Activated T-helper 17 cell treated with anti-CD3 and anti-CD28 coated beads, Interleukin-2, amount 50 U/mL, for 72 hours (primary cell): ENCODE results near the gene SMIM23. TPM values are rescaled to one million over a fixed set of nuclear protein-coding genes. Genes with fewer than 3 reads are reported as not detected.
"Not testable (repeated sequence)": the region's sequence is repeated elsewhere in the genome, so short reads cannot be mapped to it uniquely, and the experiment has no call there.

ENCODE experiments used
- ATAC-seq: fragments of 150-1000 bp; cut with Tn5 transposase; replicated peaks from 2 replicates; pipeline ENCODE4 v1.10.0; 2021; ENCODE audit warnings: mild to moderate bottlenecking, moderate library complexity
- H3K27ac Mint-ChIP-seq: one replicate; pipeline ENCODE4 v1.8.0; 2022; ENCODE audit warnings: mixed read lengths
- H3K27me3 Mint-ChIP-seq: one replicate; pipeline ENCODE4 v1.8.0; 2022; ENCODE audit warnings: mixed read lengths
- H3K36me3 Mint-ChIP-seq: one replicate; pipeline ENCODE4 v1.8.0; 2022; ENCODE audit warnings: low read depth, mild to moderate bottlenecking, mixed read lengths
- H3K4me1 Mint-ChIP-seq: one replicate; pipeline ENCODE4 v1.8.0; 2022; ENCODE audit warnings: mixed read lengths
- H3K4me3 Mint-ChIP-seq: one replicate; pipeline ENCODE4 v1.8.0; 2022; ENCODE audit warnings: mild to moderate bottlenecking, mixed read lengths
- H3K9me3 Mint-ChIP-seq: one replicate; pipeline ENCODE4 v1.8.0; 2022; ENCODE audit warnings: mixed read lengths
- total RNA-seq, 2 donors: library from RNA; stranded (reverse); gene quantifications; one replicate each; pipeline ENCODE4 v1.2.3, GENCODE V29; 2022

The SMIM23 gene
- total RNA-seq, 2 donors from 2014 or later = not detected

- Mint-ChIP-seq H3K9me3 (peaks cover 9% of the 10 kb centered on the region), H3K27ac (no peak overlapping the region), H3K4me3 (no peak overlapping the region), H3K4me1 (peaks cover 5% of the 10 kb centered on the region), H3K36me3 (no peaks in the 10 kb centered on the region), H3K27me3 (peaks cover 23% of the 10 kb centered on the region)
- ATAC-seq = peak; percentile 30
These were observed 25.8 kb upstream of the SMIM23 start for GRCh38 chr5:171759777-171760176.

- no peak overlapping the region for H3K4me3 Mint-ChIP-seq
- H3K36me3 Mint-ChIP-seq = no peaks in the 10 kb centered on the region
- peaks cover 16% of the 10 kb centered on the region for H3K27me3 Mint-ChIP-seq
- H3K27ac Mint-ChIP-seq = no peak overlapping the region
- peaks cover 5% of the 10 kb centered on the region for H3K4me1 Mint-ChIP-seq
- ATAC-seq = no peak
- peaks cover 9% of the 10 kb centered on the region for H3K9me3 Mint-ChIP-seq
These were observed 23.5 kb upstream of the SMIM23 start for GRCh38 chr5:171762021-171762608.

GRCh38 chr5:171762903-171763302, 22.7 kb upstream of the SMIM23 start:
- H3K4me1 Mint-ChIP-seq = peaks cover 4% of the 10 kb centered on the region
- ATAC-seq = no peak
- H3K27ac Mint-ChIP-seq = no peak overlapping the region

DNA sequence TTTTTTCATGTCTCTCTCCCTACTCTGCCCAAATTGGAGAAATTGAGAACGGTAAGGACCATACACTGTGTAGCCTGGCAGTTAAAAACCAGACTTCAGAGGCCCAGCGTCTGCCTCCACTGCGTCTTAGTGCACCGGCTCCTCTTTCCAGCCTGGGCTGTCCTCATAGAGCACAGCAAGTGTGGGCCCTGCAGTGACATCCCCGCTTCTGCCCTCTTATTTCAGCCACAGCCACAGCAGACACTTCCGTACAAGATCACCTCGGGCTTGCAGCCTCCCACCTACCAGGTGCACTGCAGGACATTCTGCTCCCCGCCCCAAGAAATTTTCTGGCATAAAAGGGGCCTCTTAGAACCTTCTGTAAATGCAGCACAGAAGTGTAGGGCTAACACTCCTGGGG, 21.4 kb upstream of the SMIM23 start:
- no peak overlapping the region for H3K4me3 Mint-ChIP-seq
- no peaks in the 10 kb centered on the region for H3K4me1 Mint-ChIP-seq
- H3K36me3 Mint-ChIP-seq = no peaks in the 10 kb centered on the region
- ATAC-seq = no peak
- no peak overlapping the region for H3K27ac Mint-ChIP-seq
- peaks cover 19% of the 10 kb centered on the region for H3K27me3 Mint-ChIP-seq
- H3K9me3 Mint-ChIP-seq = no peaks in the 10 kb centered on the region

More at GRCh38 chr5:171762903-171763302, 22.7 kb upstream of the SMIM23 start:
- Mint-ChIP-seq H3K27me3 (peaks cover 19% of the 10 kb centered on the region), H3K4me3 (no peak overlapping the region), H3K9me3 (peaks cover 9% of the 10 kb centered on the region), H3K36me3 (no peaks in the 10 kb centered on the region)

- Mint-ChIP-seq H3K27me3 (peaks cover 29% of the 10 kb centered on the region), H3K36me3 (no peaks in the 10 kb centered on the region), H3K9me3 (no peaks in the 10 kb centered on the region), H3K4me1 (no peaks in the 10 kb centered on the region), H3K27ac (no peak overlapping the region), H3K4me3 (no peak overlapping the region)
- ATAC-seq = no peak
These were observed 18.7 kb upstream of the SMIM23 start for GRCh38 chr5:171766875-171767274.

DNA sequence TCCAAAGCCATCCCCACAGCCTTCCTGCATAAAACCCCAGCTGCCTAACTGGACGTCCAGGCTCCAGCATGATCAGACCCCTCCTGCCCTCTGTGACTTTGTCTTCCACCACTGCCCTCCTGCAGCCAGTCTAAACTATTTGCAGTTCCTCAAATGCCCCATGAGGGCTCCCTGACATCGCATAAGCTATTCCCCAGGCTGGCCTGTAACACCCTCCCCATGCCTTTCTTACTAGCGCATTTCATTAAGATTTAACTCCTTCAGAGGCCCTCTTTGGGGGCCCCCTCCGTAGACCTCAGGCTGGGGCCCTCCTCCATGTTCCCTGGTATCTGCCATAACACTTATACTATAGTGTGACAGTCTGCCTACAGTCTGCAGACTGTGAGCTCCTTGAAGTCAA, 15.5 kb upstream of the SMIM23 start:
- Mint-ChIP-seq H3K36me3 (no peaks in the 10 kb centered on the region), H3K27me3 (peaks cover 19% of the 10 kb centered on the region), H3K4me3 (no peak overlapping the region), H3K27ac (no peak overlapping the region), H3K9me3 (no peaks in the 10 kb centered on the region), H3K4me1 (no peaks in the 10 kb centered on the region)
- no peak for ATAC-seq

DNA sequence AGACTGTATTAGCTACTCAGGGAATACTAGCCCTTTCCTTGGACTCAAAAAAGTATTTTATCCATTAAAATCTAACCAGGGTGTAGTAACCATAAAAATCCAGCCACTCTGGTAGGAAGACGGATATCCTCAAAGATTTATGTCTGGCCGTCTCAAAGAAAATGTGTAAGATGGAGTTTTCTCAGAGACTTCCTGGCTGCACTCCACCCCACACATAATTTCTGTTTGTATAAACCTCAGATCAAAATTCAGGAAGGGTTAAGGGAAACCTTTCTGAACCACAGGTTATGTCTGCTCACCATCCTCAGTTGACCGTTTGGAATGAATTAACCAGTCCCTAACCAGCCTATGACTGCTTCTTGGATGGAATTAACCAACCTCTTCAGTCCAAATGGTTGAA, 13.8 kb upstream of the SMIM23 start:
- H3K9me3 Mint-ChIP-seq = no peaks in the 10 kb centered on the region
- no peaks in the 10 kb centered on the region for H3K4me1 Mint-ChIP-seq
- H3K27ac Mint-ChIP-seq = no peak overlapping the region
- no peak for ATAC-seq
- H3K36me3 Mint-ChIP-seq = no peaks in the 10 kb centered on the region
- no peak overlapping the region for H3K4me3 Mint-ChIP-seq
- H3K27me3 Mint-ChIP-seq = peaks cover 17% of the 10 kb centered on the region

- Mint-ChIP-seq H3K27ac (no peak overlapping the region), H3K27me3 (peaks cover 16% of the 10 kb centered on the region), H3K36me3 (no peaks in the 10 kb centered on the region), H3K9me3 (no peaks in the 10 kb centered on the region), H3K4me1 (no peaks in the 10 kb centered on the region), H3K4me3 (no peak overlapping the region)
- ATAC-seq = no peak
These were observed 12.5 kb upstream of the SMIM23 start for GRCh38 chr5:171773106-171773505.

- ATAC-seq = no peak
- Mint-ChIP-seq H3K9me3 (no peaks in the 10 kb centered on the region), H3K36me3 (no peaks in the 10 kb centered on the region), H3K4me1 (no peaks in the 10 kb centered on the region), H3K4me3 (no peak overlapping the region), H3K27ac (no peak overlapping the region), H3K27me3 (peaks cover 20% of the 10 kb centered on the region)
These were observed 11.2 kb upstream of the SMIM23 start for GRCh38 chr5:171774418-171774817.

DNA sequence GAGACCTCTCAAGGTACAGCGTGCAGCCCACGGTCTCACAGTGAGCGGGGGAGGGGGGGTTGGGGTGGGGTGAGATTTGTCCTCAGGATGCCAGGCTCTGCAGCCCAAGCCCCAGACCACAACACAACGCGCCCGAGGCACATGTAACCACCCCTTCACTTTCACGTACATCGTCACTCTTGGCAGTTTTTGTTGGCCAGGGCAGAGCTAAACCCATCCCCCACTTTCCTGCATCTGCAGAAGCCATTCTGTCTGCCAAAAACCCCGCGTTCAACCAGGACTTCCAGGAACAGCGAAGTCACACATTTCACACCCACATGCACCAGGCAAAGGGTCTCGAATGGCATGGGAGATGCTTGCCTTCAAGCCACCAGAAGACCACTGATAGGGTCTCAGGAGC, 9.4 kb upstream of the SMIM23 start:
- Mint-ChIP-seq H3K36me3 (no peaks in the 10 kb centered on the region), H3K27me3 (peaks cover 18% of the 10 kb centered on the region), H3K9me3 (no peaks in the 10 kb centered on the region), H3K4me1 (no peaks in the 10 kb centered on the region), H3K4me3 (no peak overlapping the region), H3K27ac (no peak overlapping the region)
- ATAC-seq = no peak

DNA sequence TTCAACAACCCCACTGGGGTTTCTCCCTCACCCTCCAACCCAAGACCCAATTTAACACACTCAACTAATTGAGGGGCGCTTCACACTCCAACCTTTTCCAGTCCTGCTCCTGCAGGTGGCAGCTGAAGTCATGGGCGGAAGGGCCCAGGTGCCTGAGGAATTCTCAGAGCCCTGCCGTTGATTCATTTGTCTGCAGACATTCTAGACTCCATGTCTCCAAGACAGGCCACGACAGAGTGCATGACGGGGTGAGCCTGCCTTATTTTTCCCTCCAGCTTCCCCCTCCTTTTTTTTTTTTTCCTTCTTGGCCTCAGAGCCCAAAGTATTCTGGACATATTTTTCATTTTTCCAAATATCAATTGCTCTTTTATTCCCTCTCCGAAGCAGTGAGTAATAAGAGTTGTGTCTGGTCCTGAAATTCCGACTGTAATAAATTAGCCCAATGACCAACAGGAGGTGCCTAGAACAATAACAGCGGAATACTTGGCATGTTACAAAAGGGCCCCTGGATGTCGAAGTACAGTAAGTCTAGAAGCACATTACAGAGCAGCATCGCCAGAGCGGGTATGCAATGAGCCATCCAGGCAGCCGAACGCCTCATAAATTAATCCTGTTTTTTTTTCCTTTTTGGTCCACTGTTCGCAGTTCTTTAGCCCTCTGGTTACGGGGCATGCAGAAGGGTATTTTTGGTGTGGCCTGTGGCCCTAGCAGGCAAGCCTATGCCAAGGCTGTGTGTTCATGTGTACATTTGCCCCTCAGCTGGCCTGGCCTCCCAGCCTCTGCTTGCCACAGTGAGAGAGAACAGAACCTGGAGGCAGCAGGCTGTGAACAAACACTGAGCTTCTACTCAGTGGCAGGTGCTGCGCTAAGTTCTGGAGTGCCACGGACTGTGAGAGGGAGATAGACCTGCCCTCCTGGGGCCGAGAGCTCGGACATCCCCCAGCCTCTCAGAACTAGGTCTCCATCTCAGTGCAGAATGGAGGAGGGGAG, 8.6 kb upstream of the SMIM23 start:
- H3K27ac Mint-ChIP-seq = no peak overlapping the region
- H3K4me1 Mint-ChIP-seq = no peaks in the 10 kb centered on the region
- H3K27me3 Mint-ChIP-seq = peaks cover 19% of the 10 kb centered on the region

DNA sequence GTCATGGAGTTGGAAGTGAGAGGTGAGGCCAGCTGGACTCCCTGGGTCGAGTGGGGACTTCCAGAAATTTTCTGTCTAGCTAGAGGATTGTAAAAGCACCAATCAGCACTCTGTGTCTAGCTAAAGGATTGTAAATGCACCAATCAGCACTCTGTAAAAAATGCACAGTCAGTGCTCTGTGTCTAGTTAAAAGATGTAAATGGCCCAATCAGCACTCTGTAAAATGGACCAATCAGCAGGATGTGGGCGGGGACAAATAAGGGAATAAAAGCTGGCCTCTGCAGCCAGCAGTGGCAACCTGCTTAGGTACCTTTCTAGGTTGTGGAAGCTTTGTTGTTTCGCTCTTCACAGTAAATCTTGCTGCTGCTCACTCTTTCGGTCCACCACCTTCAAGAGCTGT, 3.9 kb upstream of the SMIM23 start:
- not testable (repeated sequence) for H3K36me3 Mint-ChIP-seq, H3K4me1 Mint-ChIP-seq, H3K9me3 Mint-ChIP-seq, H3K27ac Mint-ChIP-seq, ATAC-seq, H3K4me3 Mint-ChIP-seq
- peaks cover 34% of the 10 kb centered on the region for H3K27me3 Mint-ChIP-seq

More for the DNA sequence above, 8.6 kb upstream of the SMIM23 start:
- no peak for ATAC-seq
- Mint-ChIP-seq H3K36me3 (no peaks in the 10 kb centered on the region), H3K4me3 (no peak overlapping the region), H3K9me3 (no peaks in the 10 kb centered on the region)

DNA sequence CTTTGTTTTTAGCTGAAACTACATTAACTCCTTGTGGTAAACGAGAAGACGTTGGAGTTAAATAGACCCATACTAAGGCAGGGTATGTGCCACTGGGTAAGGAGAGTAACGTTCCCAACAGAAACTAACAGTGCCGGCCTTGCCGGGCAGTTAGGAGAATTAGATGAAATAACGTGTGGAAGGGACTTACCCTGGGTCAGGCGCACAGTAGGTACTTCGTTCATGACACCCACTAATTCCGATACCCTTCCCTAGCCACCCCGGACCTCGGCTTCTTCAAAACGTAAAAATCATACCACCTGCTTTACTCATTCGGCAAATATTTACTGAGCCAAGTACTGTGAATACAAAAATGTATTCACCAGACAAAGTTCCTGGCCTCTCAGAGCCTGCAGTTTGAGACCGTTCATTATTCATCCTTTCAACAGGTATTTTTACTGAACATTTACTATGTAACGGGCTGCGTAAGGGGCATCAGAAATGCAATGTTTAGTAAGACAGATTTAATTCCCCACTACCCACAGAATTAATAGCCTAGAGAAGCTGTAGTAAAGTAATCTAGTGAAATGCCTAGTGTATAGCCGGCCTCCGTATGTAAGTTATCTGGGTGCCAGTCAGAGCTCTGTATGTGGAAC, 3.2 kb upstream of the SMIM23 start:
- Mint-ChIP-seq H3K4me3 (no peak overlapping the region), H3K9me3 (no peaks in the 10 kb centered on the region), H3K27ac (no peak overlapping the region), H3K27me3 (peaks cover 30% of the 10 kb centered on the region), H3K36me3 (no peaks in the 10 kb centered on the region), H3K4me1 (no peaks in the 10 kb centered on the region)
- ATAC-seq = no peak

DNA sequence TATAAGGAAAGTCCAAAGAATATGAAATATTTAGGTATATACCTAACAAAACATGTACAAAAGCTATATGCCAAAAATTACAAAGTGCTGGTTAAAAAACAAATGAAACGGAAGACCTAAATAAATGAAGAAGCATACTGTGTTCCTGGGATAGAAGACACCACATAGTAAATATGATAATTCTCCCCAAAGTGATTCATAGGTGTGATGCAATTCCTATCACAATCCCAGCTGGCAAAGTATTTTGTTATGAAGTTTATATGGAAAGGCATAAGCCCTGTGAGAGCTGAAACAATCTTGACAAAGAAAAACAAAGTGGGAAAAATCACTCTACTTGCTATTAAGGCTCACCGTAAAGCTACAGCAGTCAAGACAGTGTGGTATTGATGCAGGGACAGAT, 2.6 kb upstream of the SMIM23 start:
- no peak for ATAC-seq
- no peak overlapping the region for H3K27ac Mint-ChIP-seq
- H3K4me3 Mint-ChIP-seq = no peak overlapping the region
- no peaks in the 10 kb centered on the region for H3K36me3 Mint-ChIP-seq
- peaks cover 30% of the 10 kb centered on the region for H3K27me3 Mint-ChIP-seq
- no peaks in the 10 kb centered on the region for H3K4me1 Mint-ChIP-seq
- no peaks in the 10 kb centered on the region for H3K9me3 Mint-ChIP-seq

GRCh38 chr5:171789353-171789752, 3.7 kb downstream of the SMIM23 start:
- H3K36me3 Mint-ChIP-seq = no peaks in the 10 kb centered on the region
- no peaks in the 10 kb centered on the region for H3K4me1 Mint-ChIP-seq
- H3K27ac Mint-ChIP-seq = no peak overlapping the region

More at GRCh38 chr5:171789353-171789752, 3.7 kb downstream of the SMIM23 start:
- ATAC-seq = no peak
- H3K4me3 Mint-ChIP-seq = no peak overlapping the region
- H3K9me3 Mint-ChIP-seq = no peaks in the 10 kb centered on the region
- peaks cover 16% of the 10 kb centered on the region for H3K27me3 Mint-ChIP-seq
